IMR-90 (cell line): Measurements from ENCODE around the gene SF3B2. TPM values are rescaled to one million over a fixed set of nuclear protein-coding genes. Genes with fewer than 3 reads are reported as not detected.

Source experiments
- ATAC-seq: fragments of 200-7000 bp; cut with Tn5 transposase; 2 replicates; pipeline ENCODE4 v1.9.1; 2020; ENCODE audit warnings: low read depth, mild to moderate bottlenecking, moderate library complexity
- BruUV-seq: library from RNA; stranded (reverse); fragments of 400-500 nt; replicated peaks from 2 replicates; lab custom pipeline; 2021; lab: Mats Ljungman, UMichigan
- CTCF ChIA-PET: fragments of 300-600 bp; formaldehyde crosslinking; extraction: SDS; loops from one replicate; lab custom pipeline; 2021; ENCODE audit warnings: antibody characterized with exemption; lab: Yijun Ruan, JAX
- POLR2A ChIA-PET: fragments of 300-600 bp; sonication (Branson Sonifier 250); formaldehyde crosslinking; loops from one replicate; lab custom pipeline; 2022; ENCODE audit warnings: antibody characterized with exemption; ENCODE audit not compliant: unreplicated experiment; lab: Charles Lee
- DNase-seq: peaks from one replicate; pipeline ENCODE4 v3.0.0; 2013
- H2AFZ ChIP-seq: replicated peaks from 2 replicates; pipeline ENCODE3; 2013; ENCODE audit warnings: low read length, mild to moderate bottlenecking; ENCODE audit not compliant: poor library complexity
- H2AK5ac ChIP-seq: 2 replicates; pipeline ENCODE4 v1.6.1; 2013; ENCODE audit warnings: low read depth, low read length, inconsistent platforms
- H2AK9ac ChIP-seq: replicated peaks from 2 replicates; pipeline ENCODE3; 2013; ENCODE audit warnings: mild to moderate bottlenecking, low read depth, low read length, moderate library complexity; ENCODE audit not compliant: poor library complexity
- H2BK120ac ChIP-seq: 2 replicates; pipeline ENCODE4 v1.6.1; 2013; ENCODE audit warnings: low read depth, low read length, inconsistent platforms
- H2BK15ac ChIP-seq: 3 replicates; pipeline ENCODE4 v1.6.1; 2013; ENCODE audit warnings: low read depth, low read length, inconsistent platforms
- H2BK20ac ChIP-seq: 2 replicates; pipeline ENCODE4 v1.6.1; 2013; ENCODE audit warnings: low read depth, mild to moderate bottlenecking, inconsistent platforms, low read length, moderate library complexity
- H2BK5ac ChIP-seq: 2 replicates; pipeline ENCODE4 v1.6.1; 2013; ENCODE audit warnings: mild to moderate bottlenecking, low read depth, low read length, inconsistent platforms; ENCODE audit not compliant: poor library complexity, severe bottlenecking
- H3K14ac ChIP-seq: replicated peaks from 2 replicates; pipeline ENCODE4 v1.6.1; 2013; ENCODE audit warnings: low read depth, low read length, inconsistent platforms
- H3K18ac ChIP-seq: 2 replicates; pipeline ENCODE4 v1.6.1; 2013; ENCODE audit warnings: low read depth, low read length, control low read depth
- H3K23ac ChIP-seq: 2 replicates; pipeline ENCODE4 v1.6.1; 2013; ENCODE audit warnings: low read depth, low read length, inconsistent platforms
- H3K27ac ChIP-seq: 2 replicates; pipeline ENCODE4 v1.5.1; 2013; ENCODE audit warnings: mild to moderate bottlenecking, control low read depth, low read length; ENCODE audit not compliant: insufficient read depth
- H3K27me3 ChIP-seq: 2 replicates; pipeline ENCODE4 v1.6.1; 2013; ENCODE audit warnings: low read length; ENCODE audit not compliant: control insufficient read depth, insufficient read depth
- H3K36me3 ChIP-seq: 2 replicates; pipeline ENCODE4 v1.6.1; 2013; ENCODE audit warnings: low read length, mixed read lengths; ENCODE audit not compliant: control insufficient read depth, insufficient read depth
- H3K4ac ChIP-seq: 2 replicates; pipeline ENCODE4 v1.6.1; 2013; ENCODE audit warnings: low read depth, low read length, inconsistent platforms
- H3K4me1 ChIP-seq: 2 replicates; pipeline ENCODE4 v1.6.1; 2013; ENCODE audit warnings: low read length, mixed read lengths; ENCODE audit not compliant: control insufficient read depth, insufficient read depth
- H3K4me2 ChIP-seq: 2 replicates; pipeline ENCODE4 v1.6.1; 2013; ENCODE audit warnings: low read depth, mild to moderate bottlenecking, control low read depth, low read length, moderate library complexity
- H3K4me3 ChIP-seq: 2 replicates; pipeline ENCODE4 v1.5.1; 2013; ENCODE audit warnings: low read depth, mild to moderate bottlenecking, control low read depth, low read length, moderate library complexity; ENCODE audit not compliant: insufficient read depth
- H3K56ac ChIP-seq: 2 replicates; pipeline ENCODE4 v1.6.1; 2013; ENCODE audit warnings: low read length, inconsistent platforms; ENCODE audit not compliant: insufficient read depth; ENCODE audit errors: extremely low read depth
- H3K79me1 ChIP-seq, 2 experiments: 2 replicates each; pipeline ENCODE4 v1.6.1; 2013; ENCODE audit warnings: low read length in 2 of 2, inconsistent platforms in 1 of 2, low read depth in 1 of 2
- H3K9ac ChIP-seq: 2 replicates; pipeline ENCODE4 v1.6.1; 2013; ENCODE audit warnings: low read depth, low read length, control low read depth
- H3K9me1 ChIP-seq: 2 replicates; pipeline ENCODE4 v1.6.1; 2013; ENCODE audit warnings: low read length, inconsistent platforms; ENCODE audit not compliant: insufficient read depth
- H3K9me3 ChIP-seq: 2 replicates; pipeline ENCODE4 v1.6.1; 2013; ENCODE audit warnings: low read length; ENCODE audit not compliant: control insufficient read depth, insufficient read depth
- H4K20me1 ChIP-seq: 2 replicates; pipeline ENCODE4 v1.6.1; 2013; ENCODE audit warnings: low read length, inconsistent platforms; ENCODE audit not compliant: insufficient read depth
- H4K5ac ChIP-seq: 2 replicates; pipeline ENCODE4 v1.6.1; 2013; ENCODE audit warnings: mild to moderate bottlenecking, low read depth, low read length, control low read depth
- H4K8ac ChIP-seq, 2 experiments: 2 replicates each; pipeline ENCODE4 v1.6.1; 2013; ENCODE audit warnings: low read depth in 2 of 2, low read length in 2 of 2, control low read depth in 1 of 2, inconsistent platforms in 1 of 2
- H4K91ac ChIP-seq: 2 replicates; pipeline ENCODE4 v1.6.1; 2013; ENCODE audit warnings: low read depth, low read length, inconsistent platforms; ENCODE audit not compliant: insufficient read depth
- BHLHE40 ChIP-seq: fragments of 150-350 bp; IDR thresholded peaks from 2 replicates; pipeline ENCODE4 v1.6.1; 2016; ENCODE audit warnings: mild to moderate bottlenecking, low read depth, low read length
- CHD1 ChIP-seq: IDR thresholded peaks from 2 replicates; pipeline ENCODE4 v1.6.1; 2012; ENCODE audit warnings: low read depth, low read length, improper control_type of control experiment
- FOS ChIP-seq: fragments of 150-350 bp; IDR thresholded peaks from 2 replicates; pipeline ENCODE4 v1.6.1; 2016; ENCODE audit warnings: low read depth, low read length
- MAFK ChIP-seq: IDR thresholded peaks from 2 replicates; pipeline ENCODE4 v1.6.1; 2012; ENCODE audit warnings: low read depth, low read length, improper control_type of control experiment
- NFE2L2 ChIP-seq: fragments of 150-350 bp; IDR thresholded peaks from 2 replicates; pipeline ENCODE4 v1.6.1; 2016; ENCODE audit warnings: low read depth, mild to moderate bottlenecking, low read length
- WGBS, 2 experiments: methylation state at CpG; one replicate each; pipeline versions ENCODE4 v1.1.5 to v1.1.7; 2013; ENCODE audit warnings: missing lambda C conversion rate in 2 of 2; ENCODE audit not compliant: insufficient read length in 1 of 2; ENCODE audit errors: extremely low coverage in 2 of 2; 5-methylcytosine and 5-hydroxymethylcytosine counted together
- dilution Hi-C: fragments of 300-500 bp; cut with HindIII; formaldehyde crosslinking; loops from one replicate; pipeline ENCODE4 v1.14.3; 2018; ENCODE audit warnings: low sequenced_read_pairs; ENCODE audit not compliant: unreplicated experiment
- in situ Hi-C: fragments of 300-500 bp; cut with MboI; formaldehyde crosslinking; loops from 3 replicates; pipeline ENCODE4 v1.14.3; 2019; ENCODE audit warnings: low sequenced_read_pairs, inconsistent platforms, mixed read lengths
- intact Hi-C: fragments of 100-400 bp; cut with micrococcal nuclease; formaldehyde crosslinking; loops from 2 replicates; pipeline ENCODE4 v1.10.0; 2022
- polyA plus RNA-seq, 3 experiments: library from polyadenylated mRNA; depleted of rRNA; stranded (reverse); fragments of >200 nt; gene quantifications; 2 replicates each; pipeline ENCODE4 v1.2.3, GENCODE V29; 2012; ENCODE audit warnings: low replicate concordance in 1 of 3
- total RNA-seq: library from RNA; depleted of rRNA; stranded (reverse); fragments of >200 nt; gene quantifications from 2 replicates; pipeline ENCODE4 v1.2.3, GENCODE V29; 2012
- TF ChIP-seq, protein P1 (sequence below): fragments of 150-350 bp; IDR thresholded peaks from 2 replicates; pipeline ENCODE4 v1.6.1; 2017; ENCODE audit warnings: mild to moderate bottlenecking, antibody characterized with exemption, low read length, low read depth

SF3B2 gene
- total and polyA plus RNA-seq, 2 of the 4 experiments (the other 2 are of a cell fraction), result 120 to 122 TPM

GRCh38 chr11:66051371-66051765, 796 bp upstream of the SF3B2 start:
- CTCF ChIA-PET, result interaction anchor here (2.1 kb wide), 1 partner anchor 17 kb away, joined by 11 read pairs; no protein-coding TSS in a partner anchor
- Histone ChIP-seq H3K9ac (peak overlapping the region; percentile 76), H3K23ac (peak overlapping the region; percentile 81), H3K56ac (peak overlapping the region; percentile 54; the same call in 1 of the 2 replicates), H2AFZ (peak overlapping the region; percentile 95), H2AK9ac (peak overlapping the region; percentile 99), H4K5ac (peak overlapping the region; percentile 83), H3K27me3 (peaks cover 20% of the 10 kb centered on the region; the same call in 1 of the 2 replicates), H3K9me1 (0 out of 2 replicates have a peak, but pooled peaks cover 7% of the 10 kb centered on the region), H3K4me2 (peak overlapping the region; percentile 83), H3K79me1 (peaks cover 13 to 37% of the 10 kb centered on the region in 2 experiments), H3K4me3 (peak overlapping the region; percentile 50), H2AK5ac (peak overlapping the region; percentile 92), H3K14ac (peak overlapping the region; percentile 89), H3K36me3 (peaks cover 11% of the 10 kb centered on the region), H2BK120ac (peak overlapping the region; percentile 43; the same call in 1 of the 2 replicates), H3K27ac (peak overlapping the region; percentile 58), H3K4me1 (peaks cover 8% of the 10 kb centered on the region), H4K8ac (peak overlapping the region; percentile 92 to 97), H2BK5ac (peak overlapping the region; percentile 48), H2BK15ac (no peak overlapping the region; the same call in 2 of the 3 replicates), H3K9me3 (no peaks in the 10 kb centered on the region), H3K4ac (peak overlapping the region; percentile 84), H4K91ac (peak overlapping the region; percentile 76), H3K18ac (peak overlapping the region; percentile 19), H2BK20ac (peak overlapping the region; percentile 8; the same call in 1 of the 2 replicates), H4K20me1 (peaks cover 11% of the 10 kb centered on the region; the same call in 1 of the 2 replicates)
- ATAC-seq (no peak), DNase-seq (no peak)
- intact Hi-C loops (no loop called here), in situ Hi-C loops (no loop called here), dilution Hi-C loops (no loop called here)
- TF ChIP-seq MAFK, result no peak
- TF ChIP-seq, protein P1, sequence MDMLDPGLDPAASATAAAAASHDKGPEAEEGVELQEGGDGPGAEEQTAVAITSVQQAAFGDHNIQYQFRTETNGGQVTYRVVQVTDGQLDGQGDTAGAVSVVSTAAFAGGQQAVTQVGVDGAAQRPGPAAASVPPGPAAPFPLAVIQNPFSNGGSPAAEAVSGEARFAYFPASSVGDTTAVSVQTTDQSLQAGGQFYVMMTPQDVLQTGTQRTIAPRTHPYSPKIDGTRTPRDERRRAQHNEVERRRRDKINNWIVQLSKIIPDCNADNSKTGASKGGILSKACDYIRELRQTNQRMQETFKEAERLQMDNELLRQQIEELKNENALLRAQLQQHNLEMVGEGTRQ, result no peak
- no peak for TF ChIP-seq BHLHE40
- no peak for TF ChIP-seq FOS
- no peak for TF ChIP-seq NFE2L2
- TF ChIP-seq CHD1, result no peak
- WGBS, 2 experiments, result no CpG with 5 or more reads among the region's 12 CpGs
- no TSS peak for BruUV-seq
- POLR2A ChIA-PET, result no interaction called here
